Measurements from ENCODE around the gene TGM5.

- TF ChIP-seq CTCF (IDR thresholded peaks at IDR 0.05 in 8 of 11, conservative IDR thresholded peaks at IDR 0.05 in 3 of 11) (no peak), POLR2A (IDR thresholded peaks at IDR 0.05) (no peak)
Observed at GRCh38 chr15:43278869-43279268, 12.1 kb upstream of the TGM5 start.
